CMK (cell line): Measurements from ENCODE around the gene SRP68.
"Not testable (repeated sequence)": the region's sequence is repeated elsewhere in the genome, so short reads cannot be mapped to it uniquely, and the experiment has no call there.

Source experiments
- DNase-seq: peaks from one replicate; pipeline ENCODE4 v3.0.0-alpha.2; 2010; ENCODE audit warnings: low read depth

The SRP68 gene

DNA sequence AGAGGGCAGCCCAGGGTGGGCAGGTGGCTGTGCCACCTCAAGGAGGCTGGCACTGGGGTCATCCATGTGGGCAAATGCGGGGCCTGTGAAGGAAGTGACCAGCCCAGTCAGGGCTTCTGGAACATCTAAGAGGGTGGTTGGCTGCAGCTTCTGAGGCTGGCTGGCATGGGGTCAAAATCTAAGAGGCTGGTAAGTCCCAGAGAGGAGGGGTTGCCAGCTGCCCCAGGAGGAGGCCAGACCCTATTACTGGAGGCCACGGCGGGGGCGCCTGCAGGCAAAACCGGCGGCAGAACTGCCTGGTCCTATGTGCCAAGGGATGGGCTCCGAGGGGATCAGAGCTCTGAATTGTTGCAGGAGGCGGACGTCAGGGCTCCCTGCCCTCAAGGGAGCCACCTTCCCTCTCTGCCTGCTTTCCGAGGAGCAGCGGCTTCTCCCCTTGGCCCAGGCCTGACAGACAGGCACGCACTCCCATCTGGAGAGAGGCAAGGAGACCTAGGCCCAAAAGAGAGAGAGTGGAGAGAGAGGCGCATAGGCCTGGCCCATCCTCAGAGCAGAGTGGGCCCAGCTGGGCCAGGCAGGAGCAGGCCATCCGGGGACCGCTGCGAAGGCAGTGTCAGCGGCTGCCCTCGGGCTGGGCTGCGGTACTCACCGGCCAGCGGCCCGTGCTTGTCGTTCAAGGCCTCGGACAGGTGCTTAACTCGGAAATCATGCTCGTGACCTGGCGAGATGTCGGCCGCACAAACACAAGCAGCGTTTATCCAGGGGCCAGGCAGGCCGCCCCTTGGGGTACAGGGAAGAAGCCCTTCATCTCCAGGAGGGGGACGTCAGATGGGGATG, 17.6 kb upstream of the SRP68 start:
- no peak for DNase-seq

DNA sequence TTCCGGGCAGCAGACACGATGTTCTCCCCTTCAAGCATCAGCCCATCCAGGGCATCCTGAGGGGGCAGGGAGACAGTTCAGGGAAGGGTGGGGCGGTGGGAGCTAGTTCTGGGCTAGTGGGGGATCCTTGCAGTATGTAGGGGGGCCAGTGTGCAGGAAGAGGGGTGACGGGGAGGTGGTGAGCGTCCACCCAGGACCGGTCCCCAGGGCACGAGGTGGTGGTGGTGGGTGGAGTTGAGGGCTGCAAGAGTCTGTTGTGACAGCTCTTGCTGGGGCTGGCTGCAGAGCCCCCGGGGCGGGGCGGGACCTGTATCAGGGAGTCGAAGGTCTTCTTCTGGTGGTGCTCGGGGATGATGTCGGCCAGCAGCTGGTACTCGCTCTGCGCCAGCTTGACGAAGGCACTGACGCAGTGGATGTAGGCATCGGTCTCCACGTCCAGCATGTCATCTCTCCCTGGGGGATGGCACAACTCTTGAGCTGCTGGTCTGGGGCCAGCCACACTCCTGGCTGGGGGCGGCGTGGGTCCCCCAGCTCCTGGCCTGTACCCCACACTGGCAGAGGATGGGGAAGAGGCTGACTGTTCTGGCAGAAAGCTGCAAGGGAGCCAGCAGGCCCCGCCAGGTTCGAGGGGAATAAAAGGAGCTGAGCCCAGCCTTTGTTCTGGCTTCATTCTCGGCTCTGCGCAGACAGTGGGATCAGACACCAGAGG, 16.7 kb upstream of the SRP68 start:
- DNase-seq = no peak

DNA sequence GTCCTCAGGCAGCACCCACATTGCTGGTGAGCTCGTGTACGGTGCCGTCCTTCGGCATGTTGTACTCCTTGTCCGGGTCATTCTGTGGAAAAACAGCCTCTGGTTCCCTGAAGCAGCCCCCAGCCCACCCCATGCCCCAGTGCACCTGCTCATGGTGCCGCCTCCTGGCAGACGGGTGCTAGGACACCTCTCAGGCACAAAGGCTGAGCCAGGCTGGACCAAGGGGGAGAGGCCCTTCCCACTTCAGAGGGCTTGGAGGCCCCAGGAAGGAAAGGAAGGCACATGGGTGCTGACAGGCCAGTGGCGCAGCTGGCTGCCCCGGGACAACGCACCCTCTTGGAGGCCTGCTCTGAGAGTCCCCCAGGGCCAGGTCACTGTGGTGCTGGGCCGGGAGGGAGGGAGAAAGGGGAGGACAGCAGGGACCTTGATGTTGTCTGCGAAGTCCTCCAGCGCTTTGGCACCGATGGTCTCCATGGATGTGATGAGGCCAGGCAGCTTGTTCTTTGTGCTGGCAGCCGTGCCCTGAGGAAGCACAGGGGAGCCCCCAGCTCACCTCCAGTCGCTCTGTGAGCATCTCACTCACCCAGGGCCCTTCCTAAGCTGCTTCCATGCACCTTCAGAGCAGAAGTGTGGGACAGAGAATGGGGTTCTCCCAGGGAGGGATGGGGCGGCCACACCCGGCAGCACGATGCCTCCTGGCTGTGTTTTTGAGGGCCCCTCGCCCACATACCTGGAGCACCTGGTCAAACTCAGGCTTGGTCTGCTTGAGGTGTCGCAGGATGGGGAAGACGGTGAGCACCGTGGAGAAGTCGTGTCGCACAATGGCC, 15.9 kb upstream of the SRP68 start:
- no peak for DNase-seq

DNA sequence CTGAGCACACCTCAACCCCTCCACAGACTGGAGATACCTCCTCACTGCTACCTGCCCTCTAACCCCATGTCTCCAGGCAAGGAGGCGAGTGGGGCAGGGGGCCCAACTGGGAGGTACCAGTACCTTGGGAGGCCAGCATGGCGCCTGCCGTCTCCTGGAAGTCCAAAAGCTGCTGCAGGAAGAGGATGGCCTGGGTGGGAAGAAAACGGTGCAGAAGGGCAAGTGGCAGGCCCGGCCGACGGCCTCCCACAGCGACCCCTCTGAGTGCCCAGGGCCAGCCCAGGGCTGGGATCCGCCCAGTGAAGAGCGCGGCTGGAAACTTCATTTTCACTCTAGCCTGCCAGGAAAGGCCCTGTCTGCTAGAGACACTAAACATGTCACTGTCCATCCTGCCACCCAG, 15.2 kb upstream of the SRP68 start:
- DNase-seq = no peak

DNA sequence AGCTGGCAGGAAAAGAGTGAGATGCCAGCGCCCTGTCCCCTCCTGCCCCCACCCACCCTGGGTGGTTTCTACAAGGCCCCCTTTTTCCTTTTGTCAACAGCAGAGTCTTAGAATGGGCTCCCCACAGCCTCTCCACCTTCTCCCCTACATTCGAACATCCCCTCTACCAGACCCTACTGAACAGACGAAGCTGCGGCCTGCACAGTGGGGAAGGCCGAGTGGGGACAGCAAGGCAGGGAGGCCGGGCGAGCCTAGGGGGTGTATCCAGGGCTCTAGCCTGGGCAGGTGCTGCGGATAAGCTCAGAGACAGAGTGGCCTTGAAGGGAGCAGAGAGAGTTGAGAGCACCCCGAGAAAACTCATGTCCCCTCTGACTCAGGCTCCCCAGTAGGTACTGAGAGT, 14.1 kb upstream of the SRP68 start:
- no peak for DNase-seq

DNA sequence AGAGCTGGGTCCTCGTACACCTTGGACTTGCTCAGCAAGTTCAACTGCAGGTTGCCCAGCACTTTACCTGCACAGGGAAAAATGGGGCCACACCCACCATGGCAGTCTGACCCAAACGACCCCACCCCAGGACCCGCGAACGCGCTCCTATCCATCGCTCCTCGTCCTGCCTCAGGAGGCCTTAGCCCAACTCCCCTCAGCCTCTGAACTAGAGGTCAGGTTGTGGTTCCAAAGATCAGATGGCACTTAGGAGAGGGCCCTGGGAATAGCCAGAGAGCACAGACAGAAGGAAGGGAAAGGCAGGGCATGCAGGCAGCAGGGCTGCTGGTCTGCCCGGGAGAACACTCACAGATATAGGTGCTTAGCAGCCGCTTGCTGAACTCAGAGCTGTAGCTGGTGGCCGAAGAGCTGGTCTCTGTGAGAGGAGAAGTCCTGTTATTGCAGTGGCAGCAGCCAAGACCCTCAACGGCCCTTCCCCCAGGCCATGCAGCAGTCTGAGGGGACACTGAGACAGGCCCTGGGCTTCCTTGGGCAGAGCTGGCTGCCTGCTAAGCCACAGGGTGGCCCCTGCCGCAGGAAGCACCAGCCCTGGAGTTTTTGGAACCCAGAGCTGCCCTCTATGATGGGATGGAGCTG, 13.5 kb upstream of the SRP68 start:
- no peak for DNase-seq

DNA sequence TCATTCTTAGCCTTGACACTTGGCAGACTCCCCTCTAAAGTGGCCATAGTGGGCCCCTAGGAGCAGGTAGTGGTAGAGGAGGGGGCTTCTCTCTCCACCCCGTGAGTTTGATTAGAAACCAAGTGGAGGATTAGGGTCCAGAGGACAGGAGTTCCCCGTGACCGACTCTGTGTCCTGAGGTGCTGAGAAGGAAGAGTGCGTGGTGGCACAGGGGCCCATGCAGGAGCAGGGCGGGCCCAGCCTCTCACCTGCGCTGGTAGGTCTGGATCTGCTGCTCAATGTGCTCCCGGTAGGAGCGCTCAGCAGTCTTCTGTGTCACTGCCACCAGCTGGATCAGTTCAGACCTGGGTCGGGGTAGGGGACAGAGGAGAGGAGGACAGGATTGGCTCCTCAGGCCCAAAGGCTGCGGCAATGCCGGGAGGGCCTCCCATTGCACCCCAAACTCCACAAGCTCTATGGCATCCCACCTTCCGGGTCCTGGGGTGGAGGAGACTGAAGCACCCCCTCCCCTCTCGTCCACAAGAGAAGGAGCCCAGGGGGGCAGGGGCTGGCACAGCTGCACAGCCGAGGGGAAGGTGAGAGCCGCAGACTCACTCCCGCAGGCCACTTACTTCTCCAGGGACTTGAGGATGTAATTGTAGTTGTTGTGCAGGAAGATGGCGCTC, 12.9 kb upstream of the SRP68 start:
- DNase-seq = no peak

DNA sequence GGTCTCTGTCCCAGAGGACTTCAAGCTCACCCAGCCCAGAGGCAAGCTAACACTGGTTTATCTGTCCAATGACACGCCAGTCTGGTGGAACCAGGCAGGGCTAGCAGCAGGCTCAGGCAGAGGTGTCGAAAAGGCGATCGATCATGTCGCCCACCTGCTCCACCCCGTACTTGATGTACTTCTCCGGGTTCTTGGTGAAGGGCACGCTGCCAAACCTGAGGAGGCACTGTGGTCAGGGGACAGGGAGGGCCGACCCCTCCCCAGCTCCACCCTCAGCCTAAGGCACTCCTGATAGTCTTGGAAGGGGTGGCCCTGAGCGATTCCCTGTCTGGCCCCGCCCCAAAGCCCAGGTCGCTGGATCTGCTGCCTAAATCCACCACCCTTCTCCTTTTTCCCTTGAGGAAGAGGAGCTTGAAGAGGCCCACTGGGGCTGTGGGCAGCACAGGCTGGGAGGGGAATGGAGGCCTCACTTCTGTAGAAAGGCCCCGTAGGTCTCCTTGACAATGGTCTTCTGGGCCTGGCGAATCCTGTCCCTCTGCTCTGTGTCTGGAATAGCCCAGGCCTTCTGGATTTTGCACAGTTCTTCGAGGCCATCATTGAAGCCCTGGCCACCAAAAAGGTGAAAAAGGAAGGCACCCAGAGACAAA, 11.3 kb upstream of the SRP68 start:
- DNase-seq = no peak

DNA sequence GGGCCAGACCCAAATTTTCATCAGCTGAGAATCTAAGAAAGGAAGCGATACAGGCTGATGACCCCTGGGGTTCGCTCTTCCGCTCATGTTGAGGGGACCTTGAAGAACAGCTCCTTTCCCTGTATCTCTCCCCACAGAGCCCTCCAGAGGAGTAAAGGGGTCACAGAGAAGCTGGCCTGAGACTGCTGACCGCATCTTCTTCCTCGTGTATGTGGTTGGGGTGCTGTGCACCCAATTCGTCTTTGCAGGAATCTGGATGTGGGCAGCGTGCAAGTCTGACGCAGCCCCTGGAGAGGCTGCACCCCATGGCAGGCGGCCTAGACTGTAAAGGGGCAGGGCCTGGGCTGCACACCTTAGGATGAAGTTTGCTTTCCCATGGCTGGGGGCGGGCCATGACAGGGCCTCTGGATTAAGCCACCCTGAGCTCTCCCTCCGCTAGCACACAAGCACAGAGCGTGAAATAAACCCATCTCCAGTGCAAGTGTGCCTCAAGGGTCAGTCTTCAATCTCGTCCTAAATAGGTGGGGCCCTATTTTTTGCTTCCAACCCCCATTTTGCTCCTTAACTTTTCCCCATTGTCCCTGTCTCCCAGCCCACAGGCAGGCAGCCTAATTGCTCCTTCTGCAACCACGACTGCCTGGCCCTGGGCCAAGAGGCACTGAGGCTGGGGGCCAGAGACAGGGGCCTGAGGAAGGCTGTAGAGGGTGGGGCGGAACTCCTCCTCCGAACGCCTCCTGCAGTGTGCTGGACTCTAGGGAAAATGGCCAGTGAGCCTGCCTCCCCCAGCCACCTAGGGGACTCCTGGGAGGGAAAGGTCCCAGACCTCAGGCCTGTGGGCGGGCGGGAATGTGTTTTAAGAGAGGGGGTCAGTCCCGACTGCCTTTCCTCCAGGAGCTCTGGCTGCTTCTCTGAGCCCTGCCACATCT, 10.3 kb upstream of the SRP68 start:
- DNase-seq = no peak

DNA sequence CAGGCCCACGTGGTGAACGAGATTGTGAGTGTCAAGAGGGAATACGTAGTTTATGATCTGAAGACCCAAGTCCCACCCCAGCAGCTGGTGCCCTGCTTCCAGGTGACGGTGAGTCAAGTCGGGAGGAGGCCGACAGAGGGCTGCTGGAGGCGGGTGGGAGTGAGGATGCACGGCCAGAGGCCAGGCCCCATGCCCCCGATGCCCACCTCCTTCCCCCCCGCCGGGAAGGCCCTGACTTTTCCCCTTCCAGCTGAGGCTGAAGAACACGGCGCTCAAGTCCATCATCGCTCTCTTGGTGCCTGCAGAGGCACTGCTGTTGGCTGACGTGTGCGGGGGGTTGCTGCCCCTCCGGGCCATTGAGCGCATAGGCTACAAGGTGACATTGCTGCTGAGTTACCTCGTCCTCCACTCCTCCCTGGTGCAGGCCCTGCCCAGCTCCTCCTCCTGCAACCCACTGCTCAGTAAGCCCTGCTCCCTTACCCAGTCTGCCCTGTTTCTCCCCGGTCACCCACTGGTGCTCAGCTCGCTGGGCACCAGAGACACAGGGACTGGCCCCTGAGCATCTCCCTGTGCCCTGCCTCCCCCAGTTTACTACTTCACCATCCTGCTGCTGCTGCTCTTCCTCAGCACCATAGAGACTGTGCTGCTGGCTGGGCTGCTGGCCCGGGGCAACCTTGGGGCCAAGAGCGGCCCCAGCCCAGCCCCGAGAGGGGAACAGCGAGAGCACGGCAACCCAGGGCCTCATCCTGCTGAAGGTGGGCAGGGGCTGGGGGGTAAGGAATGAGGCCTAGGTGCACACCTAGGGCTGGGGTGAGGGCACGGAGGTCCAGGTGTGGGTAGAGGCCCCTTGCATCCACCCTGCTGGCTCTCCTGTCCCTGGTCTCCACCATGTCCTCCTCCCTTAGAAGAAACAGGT, 9.2 kb upstream of the SRP68 start:
- DNase-seq = no peak

DNA sequence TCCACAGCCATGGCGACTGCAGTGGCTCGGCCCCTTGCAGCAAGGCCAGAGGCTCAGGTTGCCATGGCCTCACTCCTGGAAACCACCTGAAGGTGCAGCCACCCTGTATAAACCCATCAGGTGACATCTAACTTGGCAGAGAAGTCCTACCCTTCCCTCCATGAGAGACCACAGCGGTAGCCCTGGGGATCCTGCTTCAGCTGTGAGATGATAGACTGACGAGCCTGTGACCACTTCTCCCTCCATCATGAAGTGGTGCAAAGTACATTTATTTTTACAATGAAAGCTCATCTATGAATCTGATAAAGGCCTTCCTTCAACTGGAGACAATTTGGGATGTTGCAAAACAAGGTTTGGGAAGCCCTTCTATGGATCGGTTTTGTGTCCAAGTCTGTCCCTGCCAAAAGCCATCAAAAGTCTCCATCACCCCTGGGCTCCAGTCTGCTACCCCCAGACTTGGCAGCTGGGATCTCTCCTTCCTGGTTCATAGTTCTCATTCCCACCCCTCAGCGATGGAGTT, 8.5 kb upstream of the SRP68 start:
- DNase-seq = no peak

DNA sequence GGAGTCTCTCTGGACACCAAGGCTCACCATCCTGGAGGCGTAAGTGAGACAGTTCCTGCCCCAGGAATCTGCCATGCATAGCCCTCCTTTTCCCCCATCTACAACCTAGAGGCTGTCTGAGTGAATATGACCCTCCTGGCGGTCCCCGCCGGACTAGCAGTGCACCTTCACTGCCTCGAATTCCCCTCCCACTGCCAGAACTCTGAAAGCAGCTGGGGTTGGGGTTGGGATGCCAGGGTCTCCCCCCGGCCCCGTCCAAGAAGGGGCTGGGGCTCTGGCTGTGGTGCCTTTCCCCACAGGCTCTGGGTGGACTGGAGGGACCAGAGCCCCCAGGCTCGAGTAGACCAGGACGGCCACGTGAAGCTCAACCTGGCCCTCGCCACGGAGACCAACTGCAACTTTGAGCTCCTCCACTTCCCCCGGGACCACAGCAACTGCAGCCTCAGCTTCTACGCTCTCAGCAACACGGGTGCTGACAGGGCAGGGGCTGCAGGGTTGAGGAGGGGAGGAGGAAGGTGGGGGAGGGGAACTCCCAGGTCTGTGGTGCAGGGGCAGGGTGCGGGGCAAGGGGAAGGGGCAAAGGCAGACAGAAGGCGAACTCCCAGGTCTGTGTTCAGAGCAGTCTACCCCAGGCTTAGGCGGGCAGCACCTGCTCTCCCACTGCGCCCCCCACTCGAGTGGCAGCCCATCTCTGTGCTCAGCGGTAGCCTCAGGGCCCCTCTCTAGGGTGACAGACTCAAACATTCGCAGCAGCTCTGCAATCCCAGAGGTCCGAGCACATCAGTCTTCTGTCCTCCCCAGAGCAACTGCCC, 7.8 kb upstream of the SRP68 start:
- DNase-seq = peak; percentile 14

DNA sequence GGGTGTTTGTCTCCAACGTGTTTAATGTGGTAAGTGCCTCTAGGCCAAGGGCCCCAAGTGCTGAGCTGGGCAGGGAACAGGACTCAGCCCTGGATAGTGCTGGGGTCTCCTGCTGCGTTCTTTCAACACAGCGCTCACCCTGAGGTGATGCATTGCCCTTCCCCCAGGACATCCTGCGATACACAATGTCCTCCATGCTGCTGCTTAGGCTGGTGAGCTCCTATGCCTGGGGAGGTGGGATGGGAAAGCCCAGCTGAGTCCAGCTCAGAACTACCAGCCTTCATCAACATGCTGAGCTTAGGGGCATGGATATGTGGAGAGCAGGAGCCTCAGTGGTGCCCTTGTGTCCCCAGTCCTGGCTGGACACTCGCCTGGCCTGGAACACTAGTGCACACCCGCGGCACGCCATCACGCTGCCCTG, 7.2 kb upstream of the SRP68 start:
- no peak for DNase-seq

DNA sequence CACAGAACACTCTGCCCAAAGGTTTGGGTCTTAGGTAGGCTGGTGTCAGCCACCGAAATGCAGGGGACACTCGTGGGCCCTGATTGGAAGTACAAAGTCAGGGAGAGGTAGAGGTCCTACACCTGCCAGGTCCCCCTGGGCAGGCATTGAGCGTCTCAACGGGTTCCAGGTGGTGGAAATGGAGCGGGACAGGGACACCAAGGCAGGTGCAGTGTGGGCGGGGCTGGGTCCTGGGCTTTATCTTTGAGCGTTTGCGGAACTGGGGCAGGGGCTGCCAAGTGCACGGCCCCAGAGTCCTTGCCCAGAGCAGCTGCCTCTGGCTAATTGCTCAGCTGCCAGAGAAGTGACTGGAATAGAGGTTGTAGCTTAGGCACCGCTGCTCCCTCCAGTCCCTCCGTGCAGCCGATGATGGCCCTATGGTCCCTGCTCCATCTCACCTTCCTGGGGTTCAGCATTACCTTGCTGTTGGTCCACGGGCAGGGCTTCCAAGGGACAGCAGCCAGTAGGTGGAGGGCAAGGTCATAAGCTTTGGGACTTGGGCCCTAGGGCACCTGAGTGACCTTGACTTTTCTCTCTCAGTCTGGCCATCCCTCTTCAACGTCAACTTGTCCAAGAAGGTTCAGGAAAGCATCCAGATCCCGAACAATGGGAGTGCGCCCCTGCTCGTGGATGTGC, 6.7 kb upstream of the SRP68 start, which contains the start of gene ZACN:
Gene ZACN, plus strand, starts transcription at position 323 of the 675 bp plus-strand sequence. Its CDS starts 83 bp downstream, at position 406.
- no peak for DNase-seq

DNA sequence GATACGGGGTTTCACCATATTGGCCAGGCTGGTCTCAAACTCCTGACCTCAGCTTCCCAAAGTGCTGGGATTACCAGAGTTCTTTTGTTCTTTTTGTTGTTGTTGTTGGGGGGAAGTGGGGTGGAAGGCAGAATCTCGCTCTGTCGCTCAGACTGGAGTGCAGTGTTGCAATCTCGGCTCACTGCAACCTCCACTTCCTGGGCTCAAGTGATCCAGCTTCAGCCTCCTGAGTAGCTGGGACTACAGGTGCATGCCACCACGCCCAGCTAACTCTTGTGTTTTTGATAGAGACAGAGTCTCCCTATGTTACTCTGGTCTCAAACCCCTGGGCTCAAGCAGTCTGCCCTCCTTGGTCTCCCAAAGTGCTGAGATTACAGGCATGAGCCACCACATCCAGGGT, 6.1 kb upstream of the SRP68 start:
- DNase-seq = not testable (repeated sequence)

DNA sequence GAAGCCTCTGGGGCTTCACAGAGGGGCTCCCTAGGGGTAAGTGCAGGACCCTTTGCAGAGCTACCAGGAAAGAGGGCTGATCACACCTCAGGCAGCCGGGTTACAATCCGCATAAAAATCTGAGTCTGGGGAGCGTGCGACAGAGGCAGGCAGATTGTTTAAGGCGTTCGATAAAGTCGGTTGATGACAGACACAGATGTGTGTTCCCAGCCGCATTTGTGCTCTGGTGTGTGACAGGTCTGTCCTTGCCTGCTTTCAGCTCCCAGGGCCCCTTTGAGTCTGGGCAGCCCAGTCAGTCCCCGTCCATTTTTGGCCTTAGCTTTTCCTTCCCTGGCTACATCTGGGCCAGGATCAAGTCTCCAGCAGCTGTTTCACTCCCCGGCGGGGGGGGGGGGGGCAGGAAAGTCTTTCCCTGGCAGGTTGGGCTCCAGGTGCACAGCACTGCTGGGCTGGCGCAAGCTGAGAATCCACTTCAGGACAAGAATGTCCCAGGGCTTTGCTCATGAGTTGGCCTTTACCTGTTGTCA, 5.3 kb upstream of the SRP68 start:
- DNase-seq = no peak
